Hippocampal formation (tissue), 2 donors: Measurements from ENCODE around the gene RGPD3.

Experiments used
- DNase-seq, 2 donors: peaks; one replicate each; lab custom pipeline; 2025; lab: John Stamatoyannopoulos, UW

Gene RGPD3

GRCh38 chr2:106342831-106343251 lies 125.4 kb downstream of the RGPD3 start:
- DNase-seq: no peak

GRCh38 chr2:106341666-106342065 lies 126.5 kb downstream of the RGPD3 start:
- no peak for DNase-seq
